ENCODE measurements around the gene XRCC1. TPM values are rescaled to one million over a fixed set of nuclear protein-coding genes. Genes with fewer than 3 reads are reported as not detected.
"Not testable (repeated sequence)": the region's sequence is repeated elsewhere in the genome, so short reads cannot be mapped to it uniquely, and the experiment has no call there.

XRCC1 gene
- total RNA-seq, 1 experiment from 2014 or later, result 45.1 TPM

GRCh38 chr19:43522929-43523328 is 52.4 kb downstream of the XRCC1 start:
- no peak overlapping the region for H2AFZ ChIP-seq
- peaks cover 56% of the 10 kb centered on the region for H3K79me2 ChIP-seq (ENCODE audit: low read depth)
- H4K20me1 ChIP-seq (ENCODE audit: insufficient read depth), result no peaks in the 10 kb centered on the region
- no peak for TF ChIP-seq EZH2 (IDR thresholded peaks at IDR 0.05; ENCODE audit: low read depth)
- TF ChIP-seq CTCF (conservative IDR thresholded peaks at IDR 0.05), result no peak
- no peak overlapping the region for H3K4me3 ChIP-seq
- no peak for DNase-seq
- no peaks in the 10 kb centered on the region for H3K9me3 ChIP-seq (ENCODE audit: insufficient read depth, low read depth)
- no peaks in the 10 kb centered on the region for H3K9me2 ChIP-seq (ENCODE audit: insufficient read depth)
- no peaks in the 10 kb centered on the region for H3K27me3 ChIP-seq (ENCODE audit: insufficient read depth, low read depth)
- intact Hi-C loops (cut with micrococcal nuclease; ENCODE audit: unreplicated experiment), result no loop called here
- POLR2A ChIA-PET (ENCODE audit: unreplicated experiment), result no interaction called here
- 0 out of 2 replicates have a peak, but pooled peaks cover 7% of the 10 kb centered on the region for H3K36me3 ChIP-seq (ENCODE audit: low read depth)
- peaks cover 65% of the 10 kb centered on the region for H3F3A ChIP-seq (ENCODE audit: insufficient read depth, low read depth)
- no TSS peak for BruUV-seq (replicated peaks)
- H3K4me2 ChIP-seq, result peak overlapping the region; percentile 19
- H3K27ac ChIP-seq, result 0 out of 2 replicates have a peak overlapping the region, but pooled peaks have one; percentile 2
- peaks cover 49% of the 10 kb centered on the region for H3K4me1 ChIP-seq (replicated peaks; ENCODE audit: insufficient read depth)
- CTCF ChIA-PET, result interaction anchor here (0.6 kb wide), 1 partner anchor 9 kb away, joined by 10 read pairs; no protein-coding TSS in a partner anchor

DNA sequence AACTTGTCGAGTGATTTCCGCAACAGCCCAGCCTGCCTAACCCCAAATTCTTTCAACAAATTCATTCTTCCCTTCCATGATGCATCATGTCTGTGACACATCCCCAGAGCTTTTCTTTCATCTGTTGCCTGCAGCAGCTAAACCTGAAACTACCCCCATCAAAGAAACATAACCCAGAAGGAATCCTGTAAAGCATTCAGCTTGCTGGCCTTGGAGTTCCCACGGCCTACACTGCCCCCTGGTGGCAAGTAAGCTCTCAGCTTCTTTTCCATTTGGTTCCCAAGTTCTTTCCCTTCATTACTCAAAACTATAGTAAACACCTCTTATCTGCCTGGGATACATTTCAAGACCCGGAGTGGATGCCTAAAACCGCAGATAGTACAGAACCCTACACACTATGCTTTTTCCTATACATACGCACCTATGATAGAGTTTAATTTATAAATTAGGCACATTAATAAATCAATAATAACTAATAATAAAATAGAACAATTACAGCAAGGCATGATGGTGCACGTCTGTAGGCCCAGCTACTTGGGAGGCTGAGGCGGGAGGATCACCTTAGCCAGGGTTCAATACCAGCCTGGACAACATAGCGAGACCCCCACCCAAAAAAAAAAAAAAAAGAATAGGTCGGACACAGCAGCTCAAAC is 55.8 kb downstream of the XRCC1 start:
- peaks cover 40% of the 10 kb centered on the region for H3K79me2 ChIP-seq (ENCODE audit: low read depth)
- BruUV-seq (replicated peaks), result no TSS peak
- H3K27me3 ChIP-seq (ENCODE audit: insufficient read depth, low read depth), result no peaks in the 10 kb centered on the region
- H3K4me1 ChIP-seq (replicated peaks; ENCODE audit: insufficient read depth), result peaks cover 40% of the 10 kb centered on the region
- peak; percentile 86 to 97 for DNase-seq
- H3K4me2 ChIP-seq, result peak overlapping the region; percentile 67
- H3K36me3 ChIP-seq (ENCODE audit: low read depth), result peaks cover 15% of the 10 kb centered on the region; the same call in 1 of the 2 replicates
- peaks cover 50% of the 10 kb centered on the region for H3F3A ChIP-seq (ENCODE audit: insufficient read depth, low read depth)
- no peak overlapping the region for H2AFZ ChIP-seq
- no peaks in the 10 kb centered on the region for H3K9me3 ChIP-seq (ENCODE audit: insufficient read depth, low read depth)
- H3K4me3 ChIP-seq, result no peak overlapping the region
- POLR2A ChIA-PET (ENCODE audit: unreplicated experiment), result interaction anchor here (0.5 to 0.6 kb wide), 4 partner anchors 9 to 208 kb away, joined by 6 to 9 read pairs (median 7); no protein-coding TSS in a partner anchor
- H3K9me2 ChIP-seq (ENCODE audit: insufficient read depth), result no peaks in the 10 kb centered on the region
- CTCF ChIA-PET, result interaction anchor here (0.5 to 2.5 kb wide), 15 partner anchors 8 to 94 kb away, joined by 3 to 40 read pairs (median 4); partner anchors contain the start of genes IRGQ, LYPD3, PHLDB3 and ZNF575
- peak; percentile 94 for TF ChIP-seq CTCF (conservative IDR thresholded peaks at IDR 0.05)
- TF ChIP-seq EZH2 (IDR thresholded peaks at IDR 0.05; ENCODE audit: low read depth), result no peak
- peak overlapping the region; percentile 95 for H3K27ac ChIP-seq
- no peaks in the 10 kb centered on the region for H4K20me1 ChIP-seq (ENCODE audit: insufficient read depth)
- intact Hi-C loops (cut with micrococcal nuclease; ENCODE audit: unreplicated experiment), result loop anchor here (1.0 to 5.0 kb wide), 5 partner anchors 52 to 329 kb away; partner anchors contain the start of gene LYPD3

GRCh38 chr19:43518051-43518450 is 57.3 kb downstream of the XRCC1 start:
- no peaks in the 10 kb centered on the region for H3K27me3 ChIP-seq (ENCODE audit: insufficient read depth, low read depth)
- H3K9me2 ChIP-seq (ENCODE audit: insufficient read depth), result no peaks in the 10 kb centered on the region
- peaks cover 24% of the 10 kb centered on the region for H3K79me2 ChIP-seq (ENCODE audit: low read depth)
- H3K4me1 ChIP-seq (replicated peaks; ENCODE audit: insufficient read depth), result peaks cover 25% of the 10 kb centered on the region
- ChIA-PET POLR2A (ENCODE audit: unreplicated experiment) (interaction anchor here (0.6 to 0.8 kb wide), 6 partner anchors 13 to 150 kb away, joined by 6 to 15 read pairs (median 8); partner anchors contain the start of gene ZNF575), CTCF (interaction anchor here (0.6 to 1.0 kb wide), 4 partner anchors 69 to 224 kb away, joined by 3 to 10 read pairs (median 3); no protein-coding TSS in a partner anchor)
- H3K27ac ChIP-seq, result peak overlapping the region; percentile 95
- no TSS peak for BruUV-seq (replicated peaks)
- H3K4me2 ChIP-seq, result peak overlapping the region; percentile 67
- peak in 1 of 2 experiments; percentile 63 for DNase-seq
- peaks cover 14% of the 10 kb centered on the region; the same call in 1 of the 2 replicates for H3K36me3 ChIP-seq (ENCODE audit: low read depth)
- H3K4me3 ChIP-seq, result no peak overlapping the region
- TF ChIP-seq EZH2 (IDR thresholded peaks at IDR 0.05; ENCODE audit: low read depth), result no peak
- no peak for TF ChIP-seq CTCF (conservative IDR thresholded peaks at IDR 0.05)
- H4K20me1 ChIP-seq (ENCODE audit: insufficient read depth), result no peaks in the 10 kb centered on the region
- peak overlapping the region; percentile 1; the same call in 1 of the 2 replicates for H2AFZ ChIP-seq
- no peaks in the 10 kb centered on the region for H3K9me3 ChIP-seq (ENCODE audit: insufficient read depth, low read depth)
- intact Hi-C loops (cut with micrococcal nuclease; ENCODE audit: unreplicated experiment), result loop anchor here (2.0 to 5.0 kb wide), 3 partner anchors 51 to 327 kb away; partner anchors contain the start of gene LYPD3
- H3F3A ChIP-seq (ENCODE audit: insufficient read depth, low read depth), result peaks cover 46% of the 10 kb centered on the region

GRCh38 chr19:43512399-43512798 is 62.9 kb downstream of the XRCC1 start:
- H3K79me2 ChIP-seq (ENCODE audit: low read depth); H3K4me3 ChIP-seq; intact Hi-C loops (cut with micrococcal nuclease; ENCODE audit: unreplicated experiment); DNase-seq; H2AFZ ChIP-seq; H3K27ac ChIP-seq; BruUV-seq (replicated peaks); H3K27me3 ChIP-seq (ENCODE audit: insufficient read depth, low read depth); POLR2A ChIA-PET (ENCODE audit: unreplicated experiment); H3K4me1 ChIP-seq (replicated peaks; ENCODE audit: insufficient read depth); H3K9me3 ChIP-seq (ENCODE audit: insufficient read depth, low read depth); H3K9me2 ChIP-seq (ENCODE audit: insufficient read depth); H4K20me1 ChIP-seq (ENCODE audit: insufficient read depth); CTCF ChIA-PET; H3K4me2 ChIP-seq: not testable (repeated sequence)
- H3K36me3 ChIP-seq (ENCODE audit: low read depth), result peaks cover 18% of the 10 kb centered on the region
- H3F3A ChIP-seq (ENCODE audit: insufficient read depth, low read depth), result peaks cover 16% of the 10 kb centered on the region; the same call in 1 of the 2 replicates
